H9 (cell line): ENCODE measurements around the gene DGKH. TPM values are rescaled to one million over a fixed set of nuclear protein-coding genes. Genes with fewer than 3 reads are reported as not detected.

Source experiments
- DNase-seq: peaks from one replicate; pipeline ENCODE4 v3.0.0-alpha.2; 2017
- H2AFZ ChIP-seq: one replicate; pipeline ENCODE4 v1.6.1; 2013; ENCODE audit warnings: mild to moderate bottlenecking, low read length, control low read depth, moderate library complexity
- H2AK5ac ChIP-seq: 2 replicates; pipeline ENCODE4 v1.6.1; 2013; ENCODE audit warnings: low read length, control low read depth, mixed read lengths; ENCODE audit not compliant: insufficient read length
- H2BK120ac ChIP-seq: one replicate; pipeline ENCODE4 v1.6.1; 2013; ENCODE audit warnings: low read depth, mild to moderate bottlenecking, low read length, control low read depth, inconsistent platforms; ENCODE audit not compliant: poor library complexity, severe bottlenecking
- H2BK12ac ChIP-seq: 2 replicates; pipeline ENCODE4 v1.6.1; 2013; ENCODE audit warnings: low read length, control low read depth, mixed read lengths, low read depth; ENCODE audit not compliant: insufficient read length
- H2BK15ac ChIP-seq: 2 replicates; pipeline ENCODE4 v1.6.1; 2013; ENCODE audit warnings: low read depth, low read length, control low read depth
- H2BK20ac ChIP-seq: one replicate; pipeline ENCODE4 v1.6.1; 2013; ENCODE audit warnings: low read depth, mild to moderate bottlenecking, low read length, control low read depth, inconsistent platforms; ENCODE audit not compliant: poor library complexity, severe bottlenecking
- H2BK5ac ChIP-seq: 2 replicates; pipeline ENCODE4 v1.6.1; 2013; ENCODE audit warnings: low read length, control low read depth, mixed read lengths; ENCODE audit not compliant: insufficient read length
- H3K14ac ChIP-seq: 2 replicates; pipeline ENCODE4 v1.6.1; 2013; ENCODE audit warnings: low read length, control low read depth; ENCODE audit not compliant: insufficient read depth
- H3K18ac ChIP-seq: 2 replicates; pipeline ENCODE4 v1.6.1; 2013; ENCODE audit warnings: low read depth, mild to moderate bottlenecking, mixed read lengths, low read length, control low read depth; ENCODE audit not compliant: insufficient read length
- H3K23ac ChIP-seq: 2 replicates; pipeline ENCODE4 v1.6.1; 2013; ENCODE audit warnings: low read length, control low read depth, mixed read lengths, low read depth; ENCODE audit not compliant: insufficient read length
- H3K23me2 ChIP-seq: 2 replicates; pipeline ENCODE4 v1.6.1; 2013; ENCODE audit warnings: low read depth, mild to moderate bottlenecking, mixed read lengths, low read length, control low read depth; ENCODE audit not compliant: insufficient read length, poor library complexity, severe bottlenecking
- H3K27ac ChIP-seq: 2 replicates; pipeline ENCODE4 v1.5.1; 2013; ENCODE audit warnings: low read length, control low read depth, mixed read lengths, low read depth; ENCODE audit not compliant: insufficient read length
- H3K27me3 ChIP-seq: 2 replicates; pipeline ENCODE4 v1.6.1; 2013; ENCODE audit warnings: low read length, control low read depth, inconsistent platforms; ENCODE audit not compliant: insufficient read depth
- H3K4ac ChIP-seq: 2 replicates; pipeline ENCODE4 v1.6.1; 2013; ENCODE audit warnings: low read depth, mild to moderate bottlenecking, control low read depth, inconsistent platforms, low read length, moderate library complexity
- H3K4me1 ChIP-seq: 2 replicates; pipeline ENCODE4 v1.6.1; 2013; ENCODE audit warnings: low read length, control low read depth, inconsistent platforms; ENCODE audit not compliant: insufficient read depth
- H3K4me2 ChIP-seq: 2 replicates; pipeline ENCODE4 v1.6.1; 2013; ENCODE audit warnings: low read length, control low read depth, mixed read lengths; ENCODE audit not compliant: insufficient read length, insufficient read depth
- H3K56ac ChIP-seq: 2 replicates; pipeline ENCODE4 v1.6.1; 2013; ENCODE audit warnings: low read depth, mild to moderate bottlenecking, mixed read lengths, low read length, control low read depth; ENCODE audit not compliant: insufficient read length
- H3K79me1 ChIP-seq: 2 replicates; pipeline ENCODE4 v1.6.1; 2013; ENCODE audit warnings: low read depth, mild to moderate bottlenecking, moderate library complexity, low read length, control low read depth, inconsistent platforms; ENCODE audit not compliant: insufficient read depth, poor library complexity, severe bottlenecking
- H3K79me2 ChIP-seq: 2 replicates; pipeline ENCODE4 v1.6.1; 2013; ENCODE audit warnings: low read length, control low read depth, inconsistent platforms; ENCODE audit not compliant: insufficient read depth
- H3K9ac ChIP-seq: 2 replicates; pipeline ENCODE4 v1.6.1; 2013; ENCODE audit warnings: low read length, control low read depth, mixed read lengths; ENCODE audit not compliant: insufficient read length; ENCODE audit errors: extremely low read depth
- H3K9me3 ChIP-seq: one replicate; pipeline ENCODE4 v1.6.1; 2013; ENCODE audit warnings: low read depth, low read length, inconsistent platforms; ENCODE audit not compliant: control insufficient read depth
- H3T11ph ChIP-seq: one replicate; pipeline ENCODE4 v1.6.1; 2013; ENCODE audit warnings: mild to moderate bottlenecking, low read length, control low read depth, inconsistent platforms
- H4K20me1 ChIP-seq: one replicate; pipeline ENCODE4 v1.6.1; 2013; ENCODE audit not compliant: control insufficient read depth, insufficient read length, insufficient read depth
- H4K5ac ChIP-seq: 2 replicates; pipeline ENCODE4 v1.6.1; 2013; ENCODE audit warnings: low read depth, mild to moderate bottlenecking, mixed read lengths, low read length, control low read depth; ENCODE audit not compliant: insufficient read length
- H4K8ac ChIP-seq: replicated peaks from 2 replicates; pipeline ENCODE4 v1.6.1; 2013; ENCODE audit warnings: low read length, control low read depth, mixed read lengths, low read depth; ENCODE audit not compliant: insufficient read length
- H4K91ac ChIP-seq: 2 replicates; pipeline ENCODE4 v1.6.1; 2013; ENCODE audit warnings: low read depth, mild to moderate bottlenecking, moderate library complexity, mixed read lengths, low read length, control low read depth; ENCODE audit not compliant: insufficient read length
- H3K27ac Mint-ChIP-seq, 3 experiments: 2 replicates in 2 of 3; 3 replicates in 1 of 3; pipeline ENCODE4 v1.8.0; 2020 to 2021; ENCODE audit warnings: mixed read lengths in 3 of 3, mild to moderate bottlenecking in 1 of 3, moderate library complexity in 1 of 3
- H3K27me3 Mint-ChIP-seq: 2 replicates; pipeline ENCODE4 v1.8.0; 2021; ENCODE audit warnings: low read depth, mild to moderate bottlenecking, moderate library complexity, mixed read lengths
- H3K36me3 Mint-ChIP-seq, 3 experiments: 2 replicates in 2 of 3; 3 replicates in 1 of 3; pipeline ENCODE4 v1.8.0; 2020 to 2021; ENCODE audit warnings: low read depth in 3 of 3, mixed read lengths in 3 of 3; ENCODE audit not compliant: insufficient read depth in 1 of 3
- H3K4me1 Mint-ChIP-seq, 2 experiments: 2 replicates each; pipeline ENCODE4 v1.8.0; 2020; ENCODE audit warnings: mixed read lengths in 2 of 2
- H3K4me3 Mint-ChIP-seq, 2 experiments: 2 replicates in 1 of 2; 3 replicates in 1 of 2; pipeline ENCODE4 v1.8.0; 2020 to 2021; ENCODE audit warnings: mild to moderate bottlenecking in 2 of 2, mixed read lengths in 2 of 2, moderate library complexity in 1 of 2
- H3K9me3 Mint-ChIP-seq, 2 experiments: 2 replicates in 1 of 2; 3 replicates in 1 of 2; pipeline ENCODE4 v1.8.0; 2020; ENCODE audit warnings: mild to moderate bottlenecking in 2 of 2, mixed read lengths in 2 of 2, moderate library complexity in 1 of 2
- WGBS: extraction: QIAGEN DNeasy Blood & Tissue Kit; methylation state at CpG from one replicate; pipeline ENCODE4 v1.1.7; 2013; ENCODE audit warnings: missing lambda C conversion rate, low lambda C conversion rate, mixed read lengths; ENCODE audit not compliant: insufficient read length; ENCODE audit errors: extremely low coverage; 5-methylcytosine and 5-hydroxymethylcytosine counted together
- total RNA-seq: library from RNA; stranded (reverse); gene quantifications from 2 replicates; pipeline ENCODE4 v1.2.1, GENCODE V29; 2021
- TF ChIP-seq, protein P1 (sequence below): fragments of 200-600 bp; sonication (generic); conservative IDR thresholded peaks from 3 replicates; pipeline ENCODE4 v1.8.0; 2021; ENCODE audit warnings: antibody characterized with exemption, mild to moderate bottlenecking

Gene DGKH
- total RNA-seq, 1 experiment from 2014 or later: 8.6 TPM

DNA sequence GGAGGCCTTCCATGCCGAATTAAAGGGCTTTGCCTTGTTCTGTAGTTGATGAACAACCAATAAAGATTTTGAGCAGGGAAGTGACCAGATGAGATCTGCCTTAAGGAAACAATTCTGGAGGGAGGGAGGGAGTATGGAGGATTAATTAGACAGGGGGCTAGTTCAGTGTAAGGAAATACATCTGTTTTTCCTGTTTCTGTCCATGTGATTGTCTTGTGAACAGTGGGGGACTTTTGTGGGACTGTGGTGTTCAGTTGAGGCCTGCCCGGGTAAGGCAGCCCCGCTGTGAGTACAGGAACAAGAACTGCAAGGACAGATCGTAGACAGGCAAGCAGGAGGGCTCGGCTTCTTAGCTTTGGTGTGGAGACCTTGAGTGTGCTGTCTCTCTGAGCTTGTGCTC, 59.0 kb downstream of the DGKH start:
- no peak overlapping the region for H3K4me2 ChIP-seq
- H3K9me3 Mint-ChIP-seq: peaks cover 2 to 4% of the 10 kb centered on the region in 2 experiments; a peak in 1 of 5 replicates
- no peak for DNase-seq
- H3K27ac Mint-ChIP-seq: no peak overlapping the region; a peak in 1 of 7 replicates
- no peak overlapping the region for H3K23ac ChIP-seq
- peaks cover 11 to 14% of the 10 kb centered on the region in 2 experiments for H3K4me1 Mint-ChIP-seq
- H3K27ac ChIP-seq: no peak overlapping the region
- H3T11ph ChIP-seq: no peak overlapping the region
- no peaks in the 10 kb centered on the region for H3K79me1 ChIP-seq
- no peaks in the 10 kb centered on the region for H3K79me2 ChIP-seq
- H2BK120ac ChIP-seq: no peak overlapping the region
- no peak overlapping the region for H2BK15ac ChIP-seq
- H2AFZ ChIP-seq: no peak overlapping the region
- no peak overlapping the region for H3K56ac ChIP-seq
- H4K8ac ChIP-seq: no peak overlapping the region
- H3K4ac ChIP-seq: no peak overlapping the region
- WGBS: no CpG with 5 or more reads among the region's 5 CpGs
- peaks cover 0 to 7% (median 6%) of the 10 kb centered on the region in 3 experiments; a peak in 4 of 7 replicates for H3K36me3 Mint-ChIP-seq
- no peak overlapping the region for H3K9ac ChIP-seq
- no peaks in the 10 kb centered on the region for H3K27me3 ChIP-seq
- no peaks in the 10 kb centered on the region for H4K20me1 ChIP-seq
- H2BK20ac ChIP-seq: no peak overlapping the region
- H3K4me3 Mint-ChIP-seq: no peak overlapping the region
- H2AK5ac ChIP-seq: no peak overlapping the region
- no peaks in the 10 kb centered on the region for H3K23me2 ChIP-seq
- H3K4me1 ChIP-seq: no peaks in the 10 kb centered on the region; the same call in 1 of the 2 replicates
- H3K9me3 ChIP-seq: no peaks in the 10 kb centered on the region
- no peak overlapping the region for H3K14ac ChIP-seq
- H3K27me3 Mint-ChIP-seq: no peaks in the 10 kb centered on the region
- TF ChIP-seq, protein P1, sequence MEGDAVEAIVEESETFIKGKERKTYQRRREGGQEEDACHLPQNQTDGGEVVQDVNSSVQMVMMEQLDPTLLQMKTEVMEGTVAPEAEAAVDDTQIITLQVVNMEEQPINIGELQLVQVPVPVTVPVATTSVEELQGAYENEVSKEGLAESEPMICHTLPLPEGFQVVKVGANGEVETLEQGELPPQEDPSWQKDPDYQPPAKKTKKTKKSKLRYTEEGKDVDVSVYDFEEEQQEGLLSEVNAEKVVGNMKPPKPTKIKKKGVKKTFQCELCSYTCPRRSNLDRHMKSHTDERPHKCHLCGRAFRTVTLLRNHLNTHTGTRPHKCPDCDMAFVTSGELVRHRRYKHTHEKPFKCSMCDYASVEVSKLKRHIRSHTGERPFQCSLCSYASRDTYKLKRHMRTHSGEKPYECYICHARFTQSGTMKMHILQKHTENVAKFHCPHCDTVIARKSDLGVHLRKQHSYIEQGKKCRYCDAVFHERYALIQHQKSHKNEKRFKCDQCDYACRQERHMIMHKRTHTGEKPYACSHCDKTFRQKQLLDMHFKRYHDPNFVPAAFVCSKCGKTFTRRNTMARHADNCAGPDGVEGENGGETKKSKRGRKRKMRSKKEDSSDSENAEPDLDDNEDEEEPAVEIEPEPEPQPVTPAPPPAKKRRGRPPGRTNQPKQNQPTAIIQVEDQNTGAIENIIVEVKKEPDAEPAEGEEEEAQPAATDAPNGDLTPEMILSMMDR: no peak
- H2BK5ac ChIP-seq: no peak overlapping the region
- H4K91ac ChIP-seq: no peak overlapping the region
- H3K18ac ChIP-seq: no peak overlapping the region
- H2BK12ac ChIP-seq: no peak overlapping the region
- no peak overlapping the region for H4K5ac ChIP-seq
